HepG2 (cell line): ENCODE results near the gene PSRC1.
"Not testable (repeated sequence)": the region's sequence is repeated elsewhere in the genome, so short reads cannot be mapped to it uniquely, and the experiment has no call there.

Experiments
- CHD2 ChIP-seq: IDR thresholded peaks from 2 replicates; pipeline ENCODE4 v1.6.1; 2011; ENCODE audit warnings: low read depth, low read length, improper control_type of control experiment
- CREM ChIP-seq, 2 experiments: sonication (generic) in 1 of 2; formaldehyde crosslinking in 1 of 2; IDR thresholded peaks; 2 replicates each; pipeline versions ENCODE4 v1.4.0 to v1.6.1; 2016 to 2020; ENCODE audit warnings: antibody characterized with exemption in 1 of 2, mild to moderate bottlenecking in 1 of 2, missing genetic modification reagents in 1 of 2
- EP300 ChIP-seq, 3 experiments: sonication (generic) in 1 of 3; formaldehyde crosslinking in 1 of 3; IDR thresholded peaks; 2 replicates each; pipeline versions ENCODE4 v1.5.1 to v1.6.1; 2011 to 2020; ENCODE audit warnings: low read depth in 2 of 3, low read length in 2 of 3, borderline replicate concordance in 1 of 3, improper control_type of control experiment in 1 of 3, mild to moderate bottlenecking in 1 of 3, missing genetic modification reagents in 1 of 3, moderate library complexity in 1 of 3
- HDAC2 ChIP-seq: sonication (generic); formaldehyde crosslinking; IDR thresholded peaks from 2 replicates; pipeline ENCODE4 v1.4.0; 2020; ENCODE audit warnings: missing genetic modification reagents
- SMAD1 ChIP-seq: sonication (generic); formaldehyde crosslinking; IDR thresholded peaks from 2 replicates; pipeline ENCODE4 v1.4.0; 2020; ENCODE audit warnings: missing genetic modification reagents, low read depth, mild to moderate bottlenecking, borderline replicate concordance
- SP1 ChIP-seq, 2 experiments: fragments of 450-650 bp in 1 of 2; sonication (generic) in 1 of 2; formaldehyde crosslinking in 1 of 2; IDR thresholded peaks; 2 replicates each; pipeline versions ENCODE4 v1.4.0 to v1.6.1; 2016 to 2020; ENCODE audit warnings: missing genetic modification reagents in 1 of 2
- ZNF598 ChIP-seq: sonication (generic); formaldehyde crosslinking; IDR thresholded peaks from 2 replicates; pipeline ENCODE4 v1.5.1; 2020; ENCODE audit warnings: mild to moderate bottlenecking, missing genetic modification reagents, borderline replicate concordance
- TF ChIP-seq, protein P1 (sequence below): sonication (generic); formaldehyde crosslinking; IDR thresholded peaks from 2 replicates; pipeline ENCODE4 v1.5.0; 2020; ENCODE audit warnings: mild to moderate bottlenecking, missing genetic modification reagents, moderate library complexity
- TF ChIP-seq, protein P2 (sequence below): sonication (generic); formaldehyde crosslinking; IDR thresholded peaks from 2 replicates; pipeline ENCODE4 v1.4.0; 2020; ENCODE audit warnings: missing genetic modification reagents
- TF ChIP-seq, protein P3 (sequence below): sonication (generic); formaldehyde crosslinking; IDR thresholded peaks from 2 replicates; pipeline ENCODE4 v1.4.0; 2020; ENCODE audit warnings: missing genetic modification reagents

DNA sequence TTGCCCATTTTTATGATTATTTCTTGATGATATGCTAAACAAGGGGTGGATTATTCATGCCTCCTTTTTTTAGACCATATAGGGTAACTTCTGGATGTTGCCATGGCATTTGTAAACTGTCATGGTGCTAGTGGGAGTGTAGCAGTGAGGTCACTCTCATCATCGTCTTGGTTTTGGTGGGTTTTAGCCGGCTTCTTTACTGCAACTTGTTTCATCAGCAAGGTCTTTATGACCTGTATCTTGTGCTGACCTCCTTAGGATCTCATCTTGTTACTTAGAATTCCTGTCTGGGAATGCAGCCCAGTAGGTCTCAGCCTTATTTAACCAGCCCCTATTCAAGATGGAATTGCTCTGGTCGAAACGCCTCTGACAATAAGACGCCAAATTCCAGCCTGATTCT lies 3.8 kb upstream of the PSRC1 start:
- TF ChIP-seq, protein P1, sequence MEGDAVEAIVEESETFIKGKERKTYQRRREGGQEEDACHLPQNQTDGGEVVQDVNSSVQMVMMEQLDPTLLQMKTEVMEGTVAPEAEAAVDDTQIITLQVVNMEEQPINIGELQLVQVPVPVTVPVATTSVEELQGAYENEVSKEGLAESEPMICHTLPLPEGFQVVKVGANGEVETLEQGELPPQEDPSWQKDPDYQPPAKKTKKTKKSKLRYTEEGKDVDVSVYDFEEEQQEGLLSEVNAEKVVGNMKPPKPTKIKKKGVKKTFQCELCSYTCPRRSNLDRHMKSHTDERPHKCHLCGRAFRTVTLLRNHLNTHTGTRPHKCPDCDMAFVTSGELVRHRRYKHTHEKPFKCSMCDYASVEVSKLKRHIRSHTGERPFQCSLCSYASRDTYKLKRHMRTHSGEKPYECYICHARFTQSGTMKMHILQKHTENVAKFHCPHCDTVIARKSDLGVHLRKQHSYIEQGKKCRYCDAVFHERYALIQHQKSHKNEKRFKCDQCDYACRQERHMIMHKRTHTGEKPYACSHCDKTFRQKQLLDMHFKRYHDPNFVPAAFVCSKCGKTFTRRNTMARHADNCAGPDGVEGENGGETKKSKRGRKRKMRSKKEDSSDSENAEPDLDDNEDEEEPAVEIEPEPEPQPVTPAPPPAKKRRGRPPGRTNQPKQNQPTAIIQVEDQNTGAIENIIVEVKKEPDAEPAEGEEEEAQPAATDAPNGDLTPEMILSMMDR, result not testable (repeated sequence)
- not testable (repeated sequence) for TF ChIP-seq ZNF598 (CRISPR knock-in tag); EP300 (IDR thresholded peaks at IDR 0.05; ENCODE audit: low read depth in 2 of 2, low read length in 2 of 2); EP300 (CRISPR knock-in tag; IDR thresholded peaks at IDR 0.05; ENCODE audit: borderline replicate concordance); HDAC2; SP1 (IDR thresholded peaks at IDR 0.05); SP1 (CRISPR knock-in tag; IDR thresholded peaks at IDR 0.05); CHD2; SMAD1 (CRISPR knock-in tag); CREM (IDR thresholded peaks at IDR 0.05); CREM (CRISPR knock-in tag; IDR thresholded peaks at IDR 0.05)
- TF ChIP-seq, protein P2, sequence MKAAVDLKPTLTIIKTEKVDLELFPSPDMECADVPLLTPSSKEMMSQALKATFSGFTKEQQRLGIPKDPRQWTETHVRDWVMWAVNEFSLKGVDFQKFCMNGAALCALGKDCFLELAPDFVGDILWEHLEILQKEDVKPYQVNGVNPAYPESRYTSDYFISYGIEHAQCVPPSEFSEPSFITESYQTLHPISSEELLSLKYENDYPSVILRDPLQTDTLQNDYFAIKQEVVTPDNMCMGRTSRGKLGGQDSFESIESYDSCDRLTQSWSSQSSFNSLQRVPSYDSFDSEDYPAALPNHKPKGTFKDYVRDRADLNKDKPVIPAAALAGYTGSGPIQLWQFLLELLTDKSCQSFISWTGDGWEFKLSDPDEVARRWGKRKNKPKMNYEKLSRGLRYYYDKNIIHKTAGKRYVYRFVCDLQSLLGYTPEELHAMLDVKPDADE, result not testable (repeated sequence)
- TF ChIP-seq, protein P3, sequence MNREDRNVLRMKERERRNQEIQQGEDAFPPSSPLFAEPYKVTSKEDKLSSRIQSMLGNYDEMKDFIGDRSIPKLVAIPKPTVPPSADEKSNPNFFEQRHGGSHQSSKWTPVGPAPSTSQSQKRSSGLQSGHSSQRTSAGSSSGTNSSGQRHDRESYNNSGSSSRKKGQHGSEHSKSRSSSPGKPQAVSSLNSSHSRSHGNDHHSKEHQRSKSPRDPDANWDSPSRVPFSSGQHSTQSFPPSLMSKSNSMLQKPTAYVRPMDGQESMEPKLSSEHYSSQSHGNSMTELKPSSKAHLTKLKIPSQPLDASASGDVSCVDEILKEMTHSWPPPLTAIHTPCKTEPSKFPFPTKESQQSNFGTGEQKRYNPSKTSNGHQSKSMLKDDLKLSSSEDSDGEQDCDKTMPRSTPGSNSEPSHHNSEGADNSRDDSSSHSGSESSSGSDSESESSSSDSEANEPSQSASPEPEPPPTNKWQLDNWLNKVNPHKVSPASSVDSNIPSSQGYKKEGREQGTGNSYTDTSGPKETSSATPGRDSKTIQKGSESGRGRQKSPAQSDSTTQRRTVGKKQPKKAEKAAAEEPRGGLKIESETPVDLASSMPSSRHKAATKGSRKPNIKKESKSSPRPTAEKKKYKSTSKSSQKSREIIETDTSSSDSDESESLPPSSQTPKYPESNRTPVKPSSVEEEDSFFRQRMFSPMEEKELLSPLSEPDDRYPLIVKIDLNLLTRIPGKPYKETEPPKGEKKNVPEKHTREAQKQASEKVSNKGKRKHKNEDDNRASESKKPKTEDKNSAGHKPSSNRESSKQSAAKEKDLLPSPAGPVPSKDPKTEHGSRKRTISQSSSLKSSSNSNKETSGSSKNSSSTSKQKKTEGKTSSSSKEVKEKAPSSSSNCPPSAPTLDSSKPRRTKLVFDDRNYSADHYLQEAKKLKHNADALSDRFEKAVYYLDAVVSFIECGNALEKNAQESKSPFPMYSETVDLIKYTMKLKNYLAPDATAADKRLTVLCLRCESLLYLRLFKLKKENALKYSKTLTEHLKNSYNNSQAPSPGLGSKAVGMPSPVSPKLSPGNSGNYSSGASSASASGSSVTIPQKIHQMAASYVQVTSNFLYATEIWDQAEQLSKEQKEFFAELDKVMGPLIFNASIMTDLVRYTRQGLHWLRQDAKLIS (CRISPR knock-in tag), result not testable (repeated sequence)
